Esophagus squamous epithelium (tissue), 4 donors: ENCODE data around the gene KCNH1.

Experiments
- CTCF ChIP-seq, 6 experiments: fragments of 450-650 bp in 4 of 6; fragments of 200-600 bp in 2 of 6; sonication (generic) in 2 of 6; IDR thresholded peaks; one replicate each; pipeline ENCODE4 v1.5.1; 2016 to 2019; ENCODE audit warnings: antibody characterized with exemption in 6 of 6, mild to moderate bottlenecking in 4 of 6, moderate library complexity in 4 of 6
- POLR2A ChIP-seq, 4 donors: fragments of 450-650 bp; IDR thresholded peaks; one replicate each; pipeline ENCODE4 v1.6.1; 2017; ENCODE audit warnings: antibody characterized with exemption in 4 of 4, mild to moderate bottlenecking in 4 of 4, moderate library complexity in 3 of 4

DNA sequence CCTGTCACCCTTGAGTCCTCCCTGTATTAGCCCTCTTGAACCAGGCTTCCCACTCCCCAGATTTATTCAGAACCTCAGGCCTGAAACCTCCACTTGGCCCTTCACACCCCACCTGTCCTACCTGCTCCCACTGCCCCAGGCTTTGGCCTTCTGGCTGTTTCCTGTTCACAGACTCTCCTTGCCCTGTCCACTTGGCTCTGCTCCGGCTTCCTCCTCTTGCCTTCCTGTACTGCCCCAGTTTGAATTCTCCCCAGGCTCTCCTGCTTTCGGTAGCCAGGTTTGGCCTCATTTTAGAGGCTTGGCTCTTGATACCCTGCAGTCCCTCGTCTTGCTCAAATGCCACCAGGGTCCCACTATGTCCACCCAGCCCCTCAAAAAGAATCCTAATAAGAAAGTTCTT is 385.2 kb downstream of the KCNH1 start:
- no peak for TF ChIP-seq CTCF (IDR thresholded peaks at IDR 0.05)
- no peak for TF ChIP-seq POLR2A (IDR thresholded peaks at IDR 0.05)
